ENCODE measurements around the gene SSH2. TPM values are rescaled to one million over a fixed set of nuclear protein-coding genes. Genes with fewer than 3 reads are reported as not detected.

Gene SSH2
- total and polyA plus RNA-seq, 9 of the 15 experiments (the other 6 are each of a cell fraction or from before 2014, with no cell fraction given) = 3.9 to 16.1 (median 10.2) TPM

DNA sequence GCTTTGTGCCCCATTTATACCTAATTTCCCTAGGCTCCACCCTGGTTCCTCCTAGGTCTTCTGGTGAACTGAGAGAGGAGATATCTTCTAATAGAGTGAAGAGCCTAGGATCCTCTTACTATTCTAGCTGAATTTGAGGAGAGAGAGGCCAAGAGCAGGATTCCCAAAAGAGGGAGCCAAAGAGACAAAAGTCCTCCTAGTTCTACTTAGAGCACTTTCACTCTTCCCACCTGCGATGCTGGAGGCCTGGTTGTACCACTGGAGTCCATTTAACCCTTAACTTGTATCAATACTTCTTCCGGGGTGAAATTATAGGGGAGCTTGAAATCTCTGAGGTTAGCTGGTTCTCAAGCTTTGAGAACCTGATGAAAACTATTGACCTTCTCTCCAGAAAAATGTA lies 3.4 kb upstream of the SSH2 start (continued):
- TF ChIP-seq, protein P1, sequence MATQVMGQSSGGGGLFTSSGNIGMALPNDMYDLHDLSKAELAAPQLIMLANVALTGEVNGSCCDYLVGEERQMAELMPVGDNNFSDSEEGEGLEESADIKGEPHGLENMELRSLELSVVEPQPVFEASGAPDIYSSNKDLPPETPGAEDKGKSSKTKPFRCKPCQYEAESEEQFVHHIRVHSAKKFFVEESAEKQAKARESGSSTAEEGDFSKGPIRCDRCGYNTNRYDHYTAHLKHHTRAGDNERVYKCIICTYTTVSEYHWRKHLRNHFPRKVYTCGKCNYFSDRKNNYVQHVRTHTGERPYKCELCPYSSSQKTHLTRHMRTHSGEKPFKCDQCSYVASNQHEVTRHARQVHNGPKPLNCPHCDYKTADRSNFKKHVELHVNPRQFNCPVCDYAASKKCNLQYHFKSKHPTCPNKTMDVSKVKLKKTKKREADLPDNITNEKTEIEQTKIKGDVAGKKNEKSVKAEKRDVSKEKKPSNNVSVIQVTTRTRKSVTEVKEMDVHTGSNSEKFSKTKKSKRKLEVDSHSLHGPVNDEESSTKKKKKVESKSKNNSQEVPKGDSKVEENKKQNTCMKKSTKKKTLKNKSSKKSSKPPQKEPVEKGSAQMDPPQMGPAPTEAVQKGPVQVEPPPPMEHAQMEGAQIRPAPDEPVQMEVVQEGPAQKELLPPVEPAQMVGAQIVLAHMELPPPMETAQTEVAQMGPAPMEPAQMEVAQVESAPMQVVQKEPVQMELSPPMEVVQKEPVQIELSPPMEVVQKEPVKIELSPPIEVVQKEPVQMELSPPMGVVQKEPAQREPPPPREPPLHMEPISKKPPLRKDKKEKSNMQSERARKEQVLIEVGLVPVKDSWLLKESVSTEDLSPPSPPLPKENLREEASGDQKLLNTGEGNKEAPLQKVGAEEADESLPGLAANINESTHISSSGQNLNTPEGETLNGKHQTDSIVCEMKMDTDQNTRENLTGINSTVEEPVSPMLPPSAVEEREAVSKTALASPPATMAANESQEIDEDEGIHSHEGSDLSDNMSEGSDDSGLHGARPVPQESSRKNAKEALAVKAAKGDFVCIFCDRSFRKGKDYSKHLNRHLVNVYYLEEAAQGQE (IDR thresholded peaks at IDR 0.05; ENCODE audit: borderline replicate concordance) = peak; percentile 35; the same call in 1 of the 2 replicates
- TF ChIP-seq, protein P1 (CRISPR knock-in tag; IDR thresholded peaks at IDR 0.05; ENCODE audit: low read depth) = no peak
- TF ChIP-seq NR4A1 (CRISPR knock-in tag; IDR thresholded peaks at IDR 0.05) = no peak
- no peak for TF ChIP-seq NR4A1 (tag; IDR thresholded peaks at IDR 0.05)
- TF ChIP-seq HIVEP1 (CRISPR knock-in tag; IDR thresholded peaks at IDR 0.05) = no peak
- TF ChIP-seq, protein P2, sequence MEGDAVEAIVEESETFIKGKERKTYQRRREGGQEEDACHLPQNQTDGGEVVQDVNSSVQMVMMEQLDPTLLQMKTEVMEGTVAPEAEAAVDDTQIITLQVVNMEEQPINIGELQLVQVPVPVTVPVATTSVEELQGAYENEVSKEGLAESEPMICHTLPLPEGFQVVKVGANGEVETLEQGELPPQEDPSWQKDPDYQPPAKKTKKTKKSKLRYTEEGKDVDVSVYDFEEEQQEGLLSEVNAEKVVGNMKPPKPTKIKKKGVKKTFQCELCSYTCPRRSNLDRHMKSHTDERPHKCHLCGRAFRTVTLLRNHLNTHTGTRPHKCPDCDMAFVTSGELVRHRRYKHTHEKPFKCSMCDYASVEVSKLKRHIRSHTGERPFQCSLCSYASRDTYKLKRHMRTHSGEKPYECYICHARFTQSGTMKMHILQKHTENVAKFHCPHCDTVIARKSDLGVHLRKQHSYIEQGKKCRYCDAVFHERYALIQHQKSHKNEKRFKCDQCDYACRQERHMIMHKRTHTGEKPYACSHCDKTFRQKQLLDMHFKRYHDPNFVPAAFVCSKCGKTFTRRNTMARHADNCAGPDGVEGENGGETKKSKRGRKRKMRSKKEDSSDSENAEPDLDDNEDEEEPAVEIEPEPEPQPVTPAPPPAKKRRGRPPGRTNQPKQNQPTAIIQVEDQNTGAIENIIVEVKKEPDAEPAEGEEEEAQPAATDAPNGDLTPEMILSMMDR (IDR thresholded peaks at IDR 0.05 in 2 of 3, conservative IDR thresholded peaks at IDR 0.05 in 1 of 3; ENCODE audit: insufficient read depth in 2 of 3, low read depth in 1 of 3, low read length in 3 of 3) = peak; percentile 12 to 62 (median 14); a peak in 2 of 6 replicates
